A673 (cell line): ENCODE results near the gene ADGRA1. TPM values are rescaled to one million over a fixed set of nuclear protein-coding genes. Genes with fewer than 3 reads are reported as not detected.

Experiments
- BruUV-seq: library from RNA; stranded (reverse); fragments of 400-500 nt; replicated peaks from 2 replicates; lab custom pipeline; 2021; lab: Mats Ljungman, UMichigan
- CTCF ChIA-PET: fragments of 300-600 bp; sonication (Branson Sonifier 250); formaldehyde crosslinking; loops from one replicate; lab custom pipeline; 2022; ENCODE audit warnings: antibody characterized with exemption; lab: Charles Lee
- POLR2A ChIA-PET: fragments of 300-600 bp; sonication (Branson Sonifier 250); formaldehyde crosslinking; loops from one replicate; lab custom pipeline; 2022; ENCODE audit warnings: antibody characterized with exemption; ENCODE audit not compliant: low non-redundant PET; lab: Charles Lee
- DNase-seq: peaks from one replicate; pipeline ENCODE4 v3.0.0-alpha.2; 2015; ENCODE audit warnings: low spot score
- H3K27ac ChIP-seq: fragments of 200-600 bp; sonication (generic); 2 replicates; pipeline ENCODE4 v1.5.1; 2016; ENCODE audit warnings: mixed run types, low read depth, mild to moderate bottlenecking, mixed read lengths, antibody characterized with exemption, low read length; ENCODE audit not compliant: poor library complexity, severe bottlenecking
- H3K27me3 ChIP-seq: fragments of 200-600 bp; sonication (generic); replicated peaks from 2 replicates; pipeline ENCODE4 v1.6.1; 2017; ENCODE audit warnings: mixed run types, low read depth, mild to moderate bottlenecking, mixed read lengths, antibody characterized with exemption, low read length; ENCODE audit not compliant: insufficient read depth, poor library complexity
- H3K36me3 ChIP-seq: fragments of 200-600 bp; sonication (generic); 2 replicates; pipeline ENCODE4 v1.6.1; 2016; ENCODE audit warnings: mixed run types, mild to moderate bottlenecking, mixed read lengths, antibody characterized with exemption, low read length; ENCODE audit not compliant: insufficient read depth, poor library complexity, severe bottlenecking
- H3K4me1 ChIP-seq: fragments of 200-600 bp; sonication (generic); 2 replicates; pipeline ENCODE4 v1.6.1; 2017; ENCODE audit warnings: mixed run types, mild to moderate bottlenecking, mixed read lengths, antibody characterized with exemption, low read length; ENCODE audit not compliant: insufficient read depth, poor library complexity, severe bottlenecking
- H3K4me3 ChIP-seq: fragments of 200-600 bp; sonication (generic); 2 replicates; pipeline ENCODE4 v1.5.1; 2016; ENCODE audit warnings: low read depth, mixed run types, mild to moderate bottlenecking, mixed read lengths, low read length; ENCODE audit not compliant: poor library complexity, severe bottlenecking
- H3K9me3 ChIP-seq: fragments of 200-600 bp; sonication (generic); 2 replicates; pipeline ENCODE4 v1.6.1; 2016; ENCODE audit warnings: mixed run types, low read depth, mild to moderate bottlenecking, mixed read lengths, antibody characterized with exemption, low read length; ENCODE audit not compliant: poor library complexity, severe bottlenecking
- EZH2 ChIP-seq: fragments of 200-600 bp; sonication (generic); IDR thresholded peaks from 2 replicates; pipeline ENCODE4 v1.6.1; 2017; ENCODE audit warnings: borderline replicate concordance, low read depth, mild to moderate bottlenecking, mixed read lengths, antibody characterized with exemption, low read length; ENCODE audit not compliant: poor library complexity, severe bottlenecking
- intact Hi-C: fragments of 100-400 bp; cut with micrococcal nuclease; formaldehyde crosslinking; loops from one replicate; pipeline ENCODE4 v1.10.0; 2022; ENCODE audit not compliant: unreplicated experiment
- total RNA-seq: library from RNA; stranded (reverse); gene quantifications from 2 replicates; pipeline ENCODE4 v1.2.3, GENCODE V29; 2021
- TF ChIP-seq, protein P1 (sequence below): fragments of 300-800, 200-600 bp; sonication (generic); conservative IDR thresholded peaks from 2 replicates; pipeline ENCODE4 v1.5.1; 2017; ENCODE audit warnings: low read depth, mild to moderate bottlenecking, antibody characterized with exemption, low read length, moderate library complexity, mixed read lengths

The ADGRA1 gene
- total RNA-seq, 1 experiment from 2014 or later: 0.82 TPM

DNA sequence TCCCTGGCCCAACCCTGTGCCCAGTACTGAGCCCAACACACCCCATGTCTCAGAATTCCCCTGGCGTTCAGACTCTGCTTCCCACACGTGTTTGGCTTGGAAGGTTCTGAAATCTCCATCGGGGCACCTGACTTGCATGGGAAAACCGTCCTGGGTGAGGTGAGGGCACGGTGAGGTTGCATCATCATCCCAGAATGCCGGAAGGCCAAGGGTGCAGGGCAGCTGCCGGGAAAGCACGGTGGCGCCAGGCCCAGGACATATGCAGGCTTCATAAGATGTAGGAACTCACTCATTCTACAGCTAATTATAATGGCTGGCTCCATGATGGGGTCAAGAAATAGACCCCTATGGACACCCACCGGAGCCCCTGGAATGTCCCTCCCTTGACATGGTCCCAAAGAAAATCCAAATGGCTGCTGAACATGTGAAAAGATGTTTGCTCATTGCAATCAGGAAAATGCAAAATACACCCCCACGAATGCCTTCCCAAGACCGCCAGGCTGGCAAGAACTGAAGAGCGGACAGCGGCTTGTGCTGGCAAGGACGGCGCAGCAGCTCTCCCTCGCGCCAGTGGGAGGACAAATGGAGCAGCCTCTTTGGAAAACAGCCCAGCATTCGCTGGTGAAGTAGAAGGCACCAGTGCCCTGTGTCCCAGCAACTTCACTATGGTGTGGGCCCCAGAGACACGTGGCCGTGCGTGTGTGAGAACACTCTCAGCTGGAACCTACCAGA lies 74.6 kb downstream of the ADGRA1 start:
- Histone ChIP-seq H3K36me3 (no peaks in the 10 kb centered on the region), H3K4me3 (no peak overlapping the region), H3K9me3 (no peaks in the 10 kb centered on the region), H3K27ac (no peak overlapping the region), H3K27me3 (peaks cover 52% of the 10 kb centered on the region), H3K4me1 (peaks cover 12% of the 10 kb centered on the region)
- TF ChIP-seq, protein P1, sequence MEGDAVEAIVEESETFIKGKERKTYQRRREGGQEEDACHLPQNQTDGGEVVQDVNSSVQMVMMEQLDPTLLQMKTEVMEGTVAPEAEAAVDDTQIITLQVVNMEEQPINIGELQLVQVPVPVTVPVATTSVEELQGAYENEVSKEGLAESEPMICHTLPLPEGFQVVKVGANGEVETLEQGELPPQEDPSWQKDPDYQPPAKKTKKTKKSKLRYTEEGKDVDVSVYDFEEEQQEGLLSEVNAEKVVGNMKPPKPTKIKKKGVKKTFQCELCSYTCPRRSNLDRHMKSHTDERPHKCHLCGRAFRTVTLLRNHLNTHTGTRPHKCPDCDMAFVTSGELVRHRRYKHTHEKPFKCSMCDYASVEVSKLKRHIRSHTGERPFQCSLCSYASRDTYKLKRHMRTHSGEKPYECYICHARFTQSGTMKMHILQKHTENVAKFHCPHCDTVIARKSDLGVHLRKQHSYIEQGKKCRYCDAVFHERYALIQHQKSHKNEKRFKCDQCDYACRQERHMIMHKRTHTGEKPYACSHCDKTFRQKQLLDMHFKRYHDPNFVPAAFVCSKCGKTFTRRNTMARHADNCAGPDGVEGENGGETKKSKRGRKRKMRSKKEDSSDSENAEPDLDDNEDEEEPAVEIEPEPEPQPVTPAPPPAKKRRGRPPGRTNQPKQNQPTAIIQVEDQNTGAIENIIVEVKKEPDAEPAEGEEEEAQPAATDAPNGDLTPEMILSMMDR: no peak
- TF ChIP-seq EZH2: no peak
- ChIA-PET CTCF (no interaction called here), POLR2A (no interaction called here)
- no TSS peak for BruUV-seq
- intact Hi-C loops: no loop called here
- DNase-seq: no peak

DNA sequence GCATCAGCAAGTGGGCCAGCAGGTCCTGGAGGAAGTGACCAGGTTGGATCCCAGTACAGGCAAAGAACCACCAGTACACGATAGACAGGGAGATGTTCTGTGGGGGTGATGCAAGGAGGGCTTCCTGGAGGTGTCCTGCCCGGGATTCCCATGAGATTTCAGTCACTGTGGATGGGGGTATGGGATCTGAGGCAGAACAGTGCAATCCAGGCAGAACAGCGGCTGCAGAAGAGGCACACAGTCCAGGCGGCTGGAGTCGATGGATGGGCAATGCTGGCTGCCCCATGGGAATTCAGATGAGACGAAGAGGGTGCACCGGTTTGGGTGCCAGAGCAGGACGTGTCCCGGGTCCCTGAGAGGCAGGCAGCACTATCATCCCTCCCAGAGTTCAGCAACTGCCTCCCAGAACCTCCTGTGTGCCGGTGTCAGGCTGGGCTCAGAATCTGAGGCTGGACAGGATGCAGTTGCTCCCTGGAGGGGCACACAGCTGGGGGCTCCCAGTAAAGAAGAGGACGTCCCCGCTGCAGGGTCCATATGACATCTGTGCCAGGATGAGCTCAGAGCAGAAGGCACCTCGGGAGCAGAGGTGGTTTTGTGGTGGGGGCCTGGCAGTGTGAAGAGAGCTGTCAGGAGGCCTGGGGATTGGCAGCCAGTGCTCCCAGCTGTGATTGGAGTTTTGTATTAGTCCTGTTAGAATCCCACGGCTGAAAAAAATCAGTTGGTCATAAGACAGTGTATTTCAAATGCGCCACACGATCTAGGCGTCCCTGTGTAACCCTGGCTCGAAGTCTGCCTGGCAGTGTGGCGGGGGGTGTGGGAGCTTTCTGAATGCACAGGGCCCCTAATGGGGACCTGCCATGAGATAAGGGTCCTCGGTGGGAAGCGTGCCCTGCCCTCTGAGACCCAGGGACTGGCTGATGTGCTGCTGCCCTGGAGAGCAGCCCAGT lies 75.5 kb downstream of the ADGRA1 start:
- DNase-seq: no peak
- H3K4me1 ChIP-seq: peaks cover 12% of the 10 kb centered on the region
- H3K9me3 ChIP-seq: no peaks in the 10 kb centered on the region
- peaks cover 56% of the 10 kb centered on the region for H3K27me3 ChIP-seq
- POLR2A ChIA-PET: no interaction called here
- H3K27ac ChIP-seq: no peak overlapping the region
- H3K36me3 ChIP-seq: no peaks in the 10 kb centered on the region
- intact Hi-C loops: no loop called here
- no peak overlapping the region for H3K4me3 ChIP-seq
- BruUV-seq: no TSS peak
- TF ChIP-seq, protein P1: no peak
- no peak for TF ChIP-seq EZH2
- CTCF ChIA-PET: no interaction called here

DNA sequence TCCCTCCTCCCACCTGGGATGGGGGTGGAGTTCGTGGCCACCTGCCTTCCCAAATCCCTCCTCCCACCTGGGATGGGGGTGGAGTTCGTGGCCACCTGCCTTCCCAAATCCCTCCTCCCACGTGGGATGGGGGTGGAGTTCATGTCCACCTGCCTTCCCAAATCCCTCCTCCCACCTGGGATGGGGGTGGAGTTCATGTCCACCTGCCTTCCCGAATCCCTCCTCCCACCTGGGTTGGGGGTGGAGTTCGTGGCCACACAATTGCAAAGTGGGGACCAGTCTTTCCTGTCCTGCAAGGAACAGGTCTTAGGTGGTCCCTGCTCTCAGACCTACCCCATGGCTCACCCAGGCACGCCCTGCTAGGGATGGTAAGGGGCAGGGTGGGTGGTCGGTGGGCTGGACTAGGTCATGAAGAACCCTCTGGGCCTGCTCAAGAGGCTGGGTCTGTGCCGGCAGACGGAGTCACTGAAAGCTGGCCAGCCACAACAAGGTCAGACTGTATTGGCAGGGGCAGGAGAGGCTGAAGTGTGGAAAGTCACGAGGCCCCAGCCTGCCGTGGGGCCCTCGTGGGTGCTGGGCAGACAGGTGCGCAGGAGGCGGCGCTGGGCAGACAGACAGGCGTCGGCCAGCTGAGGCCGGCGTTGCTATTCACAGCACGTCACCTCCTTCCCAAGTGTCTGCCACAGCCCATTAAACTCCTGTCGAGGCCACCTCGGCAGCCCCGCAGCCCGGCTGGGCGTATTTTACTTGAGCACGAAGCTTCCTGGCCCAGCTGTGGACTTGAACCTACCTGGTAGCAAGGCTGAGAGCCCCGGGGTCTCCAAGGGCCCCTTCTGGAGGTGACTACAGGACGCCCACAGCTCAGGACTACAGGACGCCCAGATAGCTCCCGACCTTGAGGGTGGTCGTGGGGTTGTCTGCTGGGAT lies 76.4 kb downstream of the ADGRA1 start:
- BruUV-seq: no TSS peak
- ChIA-PET CTCF (no interaction called here), POLR2A (no interaction called here)
- intact Hi-C loops: no loop called here
- peaks cover 9% of the 10 kb centered on the region for H3K4me1 ChIP-seq
- no peak for DNase-seq
- no peaks in the 10 kb centered on the region for H3K9me3 ChIP-seq
- no peak overlapping the region for H3K27ac ChIP-seq
- TF ChIP-seq, protein P1: no peak
- no peak for TF ChIP-seq EZH2
- H3K36me3 ChIP-seq: no peaks in the 10 kb centered on the region
- H3K4me3 ChIP-seq: no peak overlapping the region
- peaks cover 58% of the 10 kb centered on the region for H3K27me3 ChIP-seq
